GM08714 (cell line): ENCODE data around the gene SCG2.

Source experiments
- H3K4me3 ChIP-seq: fragments of 200-500 bp; sonication (Bioruptor generic); 2 replicates; pipeline ENCODE4 v1.5.1; 2014; ENCODE audit warnings: mild to moderate bottlenecking, low read length, inconsistent platforms
- ZNF274 ChIP-seq: IDR thresholded peaks from 2 replicates; pipeline ENCODE4 v1.6.1; 2012; ENCODE audit warnings: mild to moderate bottlenecking, low read depth, low read length

The SCG2 gene

DNA sequence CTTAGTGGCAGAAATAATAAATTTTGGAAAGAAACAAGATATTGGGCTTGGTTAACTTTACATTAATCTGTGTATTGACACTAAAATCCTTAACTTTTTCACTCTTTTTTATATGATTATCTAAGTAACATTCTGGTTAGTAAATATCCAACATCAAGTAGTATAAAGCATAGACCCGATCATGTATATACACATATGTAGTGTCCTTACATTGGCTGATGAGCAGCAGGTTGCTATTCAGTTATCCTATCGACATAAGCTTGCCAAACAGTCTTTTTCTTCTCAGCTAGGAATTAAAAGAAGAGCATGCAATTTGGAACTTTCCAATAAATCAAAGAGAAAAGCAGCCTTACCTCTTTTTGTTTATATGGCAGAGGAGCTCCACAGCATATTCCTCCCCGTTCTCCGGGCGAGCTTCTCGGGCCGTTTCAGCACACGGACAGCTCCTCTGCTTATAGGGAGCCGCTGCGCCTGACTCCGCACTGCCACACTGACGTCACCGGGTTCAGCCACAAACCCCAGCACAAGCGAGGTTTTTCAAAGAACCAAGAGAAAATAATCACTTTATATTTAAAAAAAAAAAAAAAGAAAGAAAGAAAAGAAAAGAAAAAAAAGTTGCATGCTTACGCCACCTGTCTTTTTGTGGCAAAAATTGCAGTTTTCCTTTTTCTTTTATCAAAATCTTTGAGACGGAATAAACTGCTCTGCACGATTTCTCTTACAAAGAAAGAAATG is at the start of gene SCG2:
Gene SCG2 (minus strand): TSS at position 430 of the 735 bp plus-strand sequence. CDS start 3,079 bp downstream, outside the sequence.
- TF ChIP-seq ZNF274, result no peak
- no peak within 1 kb of the TSS for H3K4me3 ChIP-seq

- H3K4me3 ChIP-seq, result no peak overlapping the region
- no peak for TF ChIP-seq ZNF274
Measured at GRCh38 chr2:223649554-223650533, 47.7 kb upstream of the SCG2 start.

DNA sequence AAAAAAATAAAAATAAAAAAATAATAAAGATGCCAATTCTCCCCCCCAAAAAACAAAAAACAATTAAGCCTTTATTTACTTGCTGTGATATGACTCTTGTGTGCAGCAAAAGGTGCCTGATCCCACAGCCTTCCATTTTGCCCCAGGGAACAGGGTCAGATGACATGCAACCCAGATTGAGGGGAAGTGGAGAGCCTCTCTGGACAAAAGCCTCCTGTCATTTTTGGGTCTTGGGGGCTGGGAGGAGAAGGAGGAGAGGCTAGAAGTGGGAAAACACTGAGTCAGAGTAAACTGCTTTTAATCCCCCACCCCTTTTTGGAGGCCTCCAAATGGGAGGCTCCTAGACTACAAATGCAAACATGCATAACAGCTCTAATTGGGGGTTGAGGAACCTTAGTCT is 46.6 kb upstream of the SCG2 start:
- no peak overlapping the region for H3K4me3 ChIP-seq
- no peak for TF ChIP-seq ZNF274

- no peak overlapping the region for H3K4me3 ChIP-seq
- TF ChIP-seq ZNF274, result no peak
Measured at GRCh38 chr2:223647258-223647952, 45.2 kb upstream of the SCG2 start.

DNA sequence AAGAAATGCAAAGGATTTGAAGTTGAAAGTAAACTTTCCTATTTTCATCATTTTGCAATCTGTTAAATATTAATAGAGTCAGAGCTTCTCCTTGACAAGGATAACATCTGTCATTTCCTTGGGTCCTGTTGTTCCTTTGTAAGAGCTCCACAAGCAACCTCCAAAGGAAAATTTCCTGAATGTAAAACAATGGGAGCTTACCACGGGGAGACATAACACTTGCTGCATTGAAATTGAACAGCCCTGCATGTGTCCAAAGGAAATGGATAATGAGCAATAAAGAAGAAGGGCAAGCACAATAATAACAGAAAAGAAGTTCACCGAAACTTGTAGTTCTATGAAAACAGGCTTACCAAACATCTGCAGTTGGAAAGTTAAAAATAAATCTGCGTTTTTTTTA is 42.0 kb upstream of the SCG2 start:
- no peak overlapping the region for H3K4me3 ChIP-seq
- no peak for TF ChIP-seq ZNF274

DNA sequence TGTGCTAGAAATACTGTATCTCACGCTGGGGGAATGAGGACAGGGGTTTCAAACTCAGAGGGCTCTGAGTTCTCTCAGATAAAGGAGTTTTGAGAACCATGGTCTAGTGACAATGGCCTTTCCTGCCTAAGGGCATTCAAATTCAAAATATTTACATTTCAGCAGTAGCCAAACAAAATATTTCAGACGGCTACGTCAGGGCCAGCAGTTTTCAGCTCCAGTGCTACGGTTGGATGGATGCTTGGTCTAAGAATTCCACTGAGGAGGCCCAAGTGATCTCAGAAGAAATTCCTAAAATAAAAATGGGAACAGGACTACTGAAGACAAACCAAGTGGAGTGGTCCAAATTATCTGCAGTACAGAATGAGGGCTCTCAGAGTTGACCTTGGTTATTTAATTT is 41.1 kb upstream of the SCG2 start:
- no peak overlapping the region for H3K4me3 ChIP-seq
- no peak for TF ChIP-seq ZNF274

DNA sequence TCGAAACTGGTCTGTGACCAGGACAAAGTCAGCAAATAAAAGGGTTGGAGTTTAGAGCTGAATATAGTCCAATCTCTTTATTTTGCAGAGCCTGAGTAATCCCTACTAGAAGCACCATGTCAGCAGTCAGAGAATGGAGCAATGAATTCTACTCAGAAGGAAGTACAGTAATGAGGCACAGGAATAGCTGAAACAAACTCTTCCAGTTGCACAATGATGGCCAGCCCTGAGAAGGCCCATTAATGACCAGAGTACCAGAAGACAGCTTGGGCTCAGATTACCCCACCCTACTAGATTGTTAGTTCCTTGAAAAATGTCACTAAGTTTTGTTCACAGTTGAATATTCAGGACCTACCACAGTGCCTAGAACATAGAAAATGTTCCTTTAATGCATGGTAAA is 40.3 kb upstream of the SCG2 start:
- no peak for TF ChIP-seq ZNF274
- no peak overlapping the region for H3K4me3 ChIP-seq

DNA sequence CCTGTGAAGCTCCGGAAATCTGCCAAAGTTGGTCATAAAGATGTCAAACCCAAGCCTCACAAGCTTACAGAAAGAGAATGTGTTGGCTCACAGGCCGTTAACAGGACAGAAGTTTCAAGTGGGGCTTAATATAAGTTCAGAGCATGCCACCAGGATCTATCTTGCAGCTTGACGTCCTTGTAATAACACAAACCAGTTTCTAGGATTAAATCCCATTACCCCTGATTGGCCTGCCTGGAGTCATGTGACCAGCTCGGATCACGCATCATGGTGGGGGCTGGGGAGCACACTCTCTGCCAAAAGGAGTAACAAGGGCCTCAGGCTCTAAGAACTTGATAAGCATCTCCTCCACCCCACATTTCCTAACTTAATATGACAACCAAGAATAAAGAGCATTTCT is 38.9 kb upstream of the SCG2 start:
- no peak overlapping the region for H3K4me3 ChIP-seq
- no peak for TF ChIP-seq ZNF274

DNA sequence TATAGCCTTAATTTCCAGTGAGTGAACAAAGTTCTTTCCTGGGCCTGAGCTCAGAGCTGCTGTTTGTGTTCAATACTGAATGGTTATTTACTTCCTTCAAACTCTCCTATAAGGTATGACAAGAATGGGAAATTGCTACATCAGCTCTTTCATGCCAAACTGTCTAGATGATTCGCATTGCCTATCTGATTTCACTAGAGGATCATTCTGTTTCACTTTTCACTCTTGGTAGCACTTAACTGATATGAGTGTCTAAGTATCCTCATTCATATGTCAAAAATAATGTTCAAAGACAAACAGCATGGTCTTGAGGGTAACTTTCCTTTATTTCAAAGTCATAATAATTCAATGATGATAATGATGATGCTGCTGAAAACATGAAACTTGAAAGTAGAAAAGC is 32.9 kb upstream of the SCG2 start:
- no peak overlapping the region for H3K4me3 ChIP-seq
- TF ChIP-seq ZNF274, result no peak

GRCh38 chr2:223634238-223634637 is 32.1 kb upstream of the SCG2 start:
- H3K4me3 ChIP-seq, result no peak overlapping the region
- no peak for TF ChIP-seq ZNF274

DNA sequence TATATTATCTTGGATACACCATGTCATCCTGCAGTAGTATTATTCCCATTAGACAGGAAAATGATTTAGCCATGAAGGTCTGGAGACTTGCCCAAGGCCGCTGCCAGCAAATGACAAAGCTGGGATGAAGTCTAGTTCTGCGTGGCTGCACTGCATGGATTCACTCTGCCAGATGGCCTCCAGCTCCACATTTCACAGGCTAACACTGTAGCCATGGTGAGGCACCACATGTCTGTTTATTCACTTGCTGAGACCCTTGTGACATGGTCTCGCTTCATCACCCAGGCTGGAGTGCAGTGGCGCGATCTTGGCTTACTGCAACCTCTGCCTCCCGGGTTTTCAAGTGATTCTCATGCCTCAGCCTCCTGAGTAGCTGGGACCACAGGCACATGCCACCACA is 31.5 kb upstream of the SCG2 start:
- H3K4me3 ChIP-seq, result no peak overlapping the region
- no peak for TF ChIP-seq ZNF274

DNA sequence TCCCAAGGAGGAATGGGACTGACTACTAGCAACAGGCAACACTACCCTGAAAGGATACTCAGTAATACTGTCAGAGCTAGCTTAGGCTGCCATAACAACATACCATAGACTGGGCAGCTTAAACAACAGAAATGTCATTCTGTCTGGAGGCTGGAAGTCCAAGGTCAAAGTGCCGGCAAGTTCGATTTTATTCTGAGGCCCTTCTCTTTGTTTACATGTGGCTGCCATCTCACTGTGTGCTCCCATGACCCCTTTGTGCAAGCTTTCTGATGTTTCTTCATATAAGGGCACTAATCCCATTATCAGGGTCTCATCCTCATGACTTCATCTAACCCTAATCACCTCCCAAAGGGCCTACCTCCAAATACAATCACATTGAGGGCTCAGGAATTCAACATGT is 30.7 kb upstream of the SCG2 start:
- TF ChIP-seq ZNF274, result no peak
- H3K4me3 ChIP-seq, result no peak overlapping the region

GRCh38 chr2:223626716-223627115 is 24.6 kb upstream of the SCG2 start:
- no peak for TF ChIP-seq ZNF274
- H3K4me3 ChIP-seq, result no peak overlapping the region

- TF ChIP-seq ZNF274, result no peak
- H3K4me3 ChIP-seq, result no peak overlapping the region
Measured at GRCh38 chr2:223625652-223626051, 23.5 kb upstream of the SCG2 start.
